Measurements from ENCODE around the gene TEX36.

DNA sequence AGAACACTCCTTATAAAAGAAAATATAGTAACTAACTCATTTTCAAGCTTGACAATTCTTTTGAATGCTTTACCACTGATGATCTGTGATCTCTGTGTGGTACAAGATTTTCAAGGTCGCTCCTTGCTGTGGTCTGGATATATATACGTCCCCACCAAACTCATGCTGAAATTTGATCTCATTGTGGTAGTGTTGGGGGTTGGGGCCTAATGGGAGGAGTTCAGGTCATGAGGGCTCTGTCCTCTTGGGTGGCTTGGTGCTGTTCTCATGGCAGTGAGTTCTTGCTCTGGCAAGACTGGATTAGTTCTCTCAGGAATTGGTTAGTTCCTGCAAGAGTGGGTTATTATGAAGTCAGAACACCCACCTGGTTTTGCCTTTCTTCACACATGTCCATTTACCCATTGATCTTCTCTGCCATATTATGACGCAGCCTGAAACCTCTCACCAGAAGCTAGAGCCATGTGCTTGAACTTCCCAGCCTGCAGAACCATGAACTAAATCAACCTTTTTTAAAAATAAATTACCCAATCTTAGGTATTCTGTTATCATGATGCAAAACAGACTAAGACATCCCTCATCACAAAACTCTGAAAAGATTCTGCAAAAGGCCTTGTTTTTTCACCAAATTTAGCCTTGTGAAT, 28.3 kb upstream of the TEX36 start:
- TF ChIP-seq, protein P1, sequence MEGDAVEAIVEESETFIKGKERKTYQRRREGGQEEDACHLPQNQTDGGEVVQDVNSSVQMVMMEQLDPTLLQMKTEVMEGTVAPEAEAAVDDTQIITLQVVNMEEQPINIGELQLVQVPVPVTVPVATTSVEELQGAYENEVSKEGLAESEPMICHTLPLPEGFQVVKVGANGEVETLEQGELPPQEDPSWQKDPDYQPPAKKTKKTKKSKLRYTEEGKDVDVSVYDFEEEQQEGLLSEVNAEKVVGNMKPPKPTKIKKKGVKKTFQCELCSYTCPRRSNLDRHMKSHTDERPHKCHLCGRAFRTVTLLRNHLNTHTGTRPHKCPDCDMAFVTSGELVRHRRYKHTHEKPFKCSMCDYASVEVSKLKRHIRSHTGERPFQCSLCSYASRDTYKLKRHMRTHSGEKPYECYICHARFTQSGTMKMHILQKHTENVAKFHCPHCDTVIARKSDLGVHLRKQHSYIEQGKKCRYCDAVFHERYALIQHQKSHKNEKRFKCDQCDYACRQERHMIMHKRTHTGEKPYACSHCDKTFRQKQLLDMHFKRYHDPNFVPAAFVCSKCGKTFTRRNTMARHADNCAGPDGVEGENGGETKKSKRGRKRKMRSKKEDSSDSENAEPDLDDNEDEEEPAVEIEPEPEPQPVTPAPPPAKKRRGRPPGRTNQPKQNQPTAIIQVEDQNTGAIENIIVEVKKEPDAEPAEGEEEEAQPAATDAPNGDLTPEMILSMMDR (IDR thresholded peaks at IDR 0.05), result no peak
- TF ChIP-seq POLR2A (IDR thresholded peaks at IDR 0.05), result no peak

Data from Peyer's patch (tissue), 4 donors.